HG02938 (cell line): Measurements from ENCODE around the gene AFG1L.
"Not testable (repeated sequence)": the region's sequence is repeated elsewhere in the genome, so short reads cannot be mapped to it uniquely, and the experiment has no call there.

Source experiments
- ATAC-seq: cut with Tn5 transposase; IDR thresholded peaks from one replicate; pipeline ENCODE4 v1.9.1; 2021; ENCODE audit warnings: mild to moderate bottlenecking, moderate library complexity; ENCODE audit not compliant: unreplicated experiment

Gene AFG1L

DNA sequence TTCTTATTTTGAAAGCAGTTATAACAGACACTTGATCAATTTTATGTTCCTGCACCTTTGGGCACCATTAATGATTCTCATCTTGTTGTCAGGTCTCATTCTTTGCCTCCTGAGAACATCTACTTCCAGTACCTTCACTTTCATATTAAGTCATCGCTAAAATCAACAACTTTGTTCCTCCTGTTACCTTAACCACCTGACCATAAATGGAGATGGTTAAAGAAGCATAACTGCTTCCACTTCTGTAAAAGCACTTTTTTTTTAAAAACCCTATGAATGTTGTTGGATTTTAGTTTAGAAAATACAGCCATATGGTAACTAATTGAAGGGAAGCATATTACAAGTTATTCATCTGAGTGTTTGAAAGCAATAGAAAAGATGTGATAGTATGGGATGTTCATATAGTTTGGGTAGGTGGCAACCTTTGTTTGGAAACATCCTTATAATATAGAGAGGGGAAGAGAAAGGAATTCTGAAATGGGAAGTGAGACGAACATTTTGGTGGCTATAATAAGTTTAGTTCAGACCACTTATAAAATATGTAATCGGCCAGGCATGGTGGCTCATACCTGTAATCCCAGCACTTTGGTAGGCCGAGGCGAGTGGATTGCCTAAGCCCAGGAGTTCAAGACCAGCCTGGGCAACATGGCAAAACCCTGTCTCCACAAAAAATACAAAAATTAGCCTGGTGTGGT, 53.9 kb downstream of the AFG1L start:
- peak; percentile 94 for ATAC-seq

DNA sequence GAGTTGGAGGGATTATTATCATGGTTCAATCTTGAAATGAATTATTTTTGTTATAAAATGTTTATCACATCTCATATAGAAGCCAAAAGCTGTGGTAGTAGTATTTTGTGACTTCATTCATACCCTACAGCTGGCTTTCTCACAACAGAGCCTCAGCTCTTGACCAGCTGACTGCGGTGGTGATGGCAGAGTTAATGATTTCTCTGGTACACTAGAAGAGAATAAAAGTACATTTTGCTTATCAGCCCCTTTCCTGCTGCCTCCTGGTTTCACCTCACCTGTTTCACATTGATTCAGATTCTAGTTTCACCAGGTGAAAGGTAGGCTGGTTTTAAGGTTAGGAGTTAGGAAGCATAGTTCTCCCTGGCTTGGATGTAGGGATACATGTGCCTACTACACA, 55.7 kb downstream of the AFG1L start:
- peak; percentile 60 for ATAC-seq

DNA sequence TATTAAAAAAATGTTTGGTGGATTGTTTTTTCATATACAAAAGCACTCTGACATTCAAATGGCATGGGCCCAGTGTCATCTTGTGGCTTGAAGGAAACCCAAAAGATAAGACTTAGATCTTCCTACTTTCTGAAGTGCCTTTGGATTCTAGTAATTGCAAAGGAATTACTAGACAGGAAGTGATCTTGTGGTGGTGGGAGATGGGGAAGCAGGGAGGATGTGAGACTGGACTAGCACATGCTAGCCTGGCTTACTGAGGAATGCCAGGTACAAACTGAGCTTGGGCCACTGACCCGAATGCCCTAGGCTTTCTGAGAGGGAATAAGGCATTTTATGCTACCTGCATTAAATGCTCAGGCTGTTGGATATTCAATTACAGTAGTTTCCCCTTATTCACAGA, 59.0 kb downstream of the AFG1L start:
- ATAC-seq = no peak

DNA sequence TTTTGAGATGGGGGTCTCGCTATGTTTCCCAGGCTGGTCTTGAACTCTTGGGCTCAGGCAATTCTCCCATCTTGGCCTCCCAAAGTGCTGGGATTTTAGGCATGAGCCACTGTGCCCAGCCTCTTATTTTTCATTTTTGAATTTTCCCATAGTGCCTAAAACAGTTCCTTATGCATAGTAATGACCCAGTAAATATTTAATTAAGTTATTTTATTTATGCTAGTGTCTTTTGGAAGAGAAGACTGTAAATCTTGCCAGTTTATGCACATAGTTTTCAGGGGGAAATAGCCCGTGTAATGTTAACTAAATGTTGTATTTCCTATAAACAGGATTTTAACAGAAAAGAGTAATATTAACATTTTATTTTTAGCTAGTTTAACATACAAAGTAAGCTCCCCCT, 60.3 kb downstream of the AFG1L start:
- no peak for ATAC-seq

DNA sequence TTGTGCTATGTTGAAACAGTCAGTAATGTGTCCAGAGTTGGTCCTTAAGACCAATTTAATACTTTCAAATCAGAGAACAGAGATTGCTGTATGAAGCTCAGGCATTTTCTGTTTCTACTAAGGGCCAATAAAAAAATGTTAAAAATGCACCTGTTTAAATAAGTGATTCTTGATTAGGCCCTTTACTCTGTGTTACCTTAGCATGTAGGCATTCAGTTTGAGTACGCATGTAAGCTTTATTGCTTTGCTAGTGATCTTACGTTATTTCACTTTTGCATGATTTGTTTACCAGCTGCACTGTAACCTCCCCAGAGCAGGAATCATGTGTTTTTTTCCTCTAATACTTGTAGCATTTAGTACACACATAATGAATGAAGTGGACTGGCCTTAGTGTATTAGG, 61.0 kb downstream of the AFG1L start:
- no peak for ATAC-seq

DNA sequence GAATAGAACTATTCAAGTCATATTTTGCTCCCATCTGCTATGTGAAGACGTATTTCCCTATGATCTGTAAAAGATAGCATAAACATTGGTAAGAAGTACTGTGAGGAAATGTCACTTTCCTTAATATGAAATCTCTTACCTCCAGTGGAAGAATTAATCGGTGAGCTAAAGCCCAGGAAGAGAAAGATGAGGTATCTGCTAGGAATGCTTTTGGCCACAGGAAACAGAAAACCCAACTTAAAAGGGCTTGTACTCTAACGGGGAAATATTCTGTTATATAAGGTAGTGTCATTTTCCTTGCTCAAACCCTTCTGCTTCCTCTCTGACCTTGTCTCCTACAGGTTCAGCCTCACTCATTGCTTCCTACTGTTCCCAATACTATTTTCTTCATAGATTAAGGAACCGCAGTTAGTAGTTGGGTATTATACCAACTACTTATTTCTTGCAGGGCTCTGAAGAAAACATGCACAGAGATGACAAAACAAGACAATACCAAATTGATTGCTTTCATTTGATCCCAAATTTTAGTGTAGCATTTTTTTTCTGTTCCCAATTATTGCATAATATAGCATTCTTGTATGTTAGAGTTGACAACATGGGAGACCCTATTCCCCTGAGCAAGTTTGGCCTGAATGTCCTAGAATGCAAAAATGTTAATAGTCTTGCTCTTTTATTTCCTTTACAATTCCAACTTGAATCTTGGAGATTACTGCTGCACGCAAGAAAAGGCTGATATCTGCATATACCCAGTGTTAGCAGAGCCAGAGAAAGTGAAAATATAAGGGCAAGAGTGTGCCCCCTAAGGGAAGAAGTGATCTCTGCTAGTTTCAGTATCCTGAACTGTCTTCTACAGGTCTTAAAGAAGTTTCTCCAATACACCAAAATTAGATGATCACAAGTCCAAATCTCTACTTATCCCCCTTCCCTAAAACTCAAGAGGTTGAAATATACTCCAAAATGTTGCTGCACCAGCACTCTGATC, 65.3 kb downstream of the AFG1L start:
- ATAC-seq = no peak

DNA sequence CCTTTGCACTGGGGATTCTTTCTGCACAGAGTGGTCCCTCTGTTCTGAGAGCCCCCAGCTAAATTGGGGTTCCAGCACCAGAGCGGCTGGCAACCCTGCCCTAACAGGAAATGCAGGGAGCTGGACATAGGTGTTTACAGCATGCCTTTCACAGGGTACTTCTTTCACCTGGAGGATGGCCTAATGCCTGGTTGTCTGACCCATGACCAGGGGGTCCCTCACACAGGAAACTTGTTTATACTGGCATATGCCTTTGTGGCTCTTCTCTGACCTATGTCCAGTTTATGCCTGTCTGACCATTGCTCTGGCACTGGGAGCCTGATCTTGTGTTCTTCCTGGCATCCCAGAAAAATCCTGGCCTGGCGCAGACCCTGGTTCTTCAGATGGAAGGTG, 66.1 kb downstream of the AFG1L start:
- ATAC-seq = no peak

GRCh38 chr6:108361312-108361932, 66.6 kb downstream of the AFG1L start:
- no peak for ATAC-seq

- no peak for ATAC-seq
These were observed 67.6 kb downstream of the AFG1L start for GRCh38 chr6:108362455-108362854.

GRCh38 chr6:108363113-108363512, 68.3 kb downstream of the AFG1L start:
- ATAC-seq = no peak

GRCh38 chr6:108363889-108364313, 69.0 kb downstream of the AFG1L start:
- no peak for ATAC-seq

GRCh38 chr6:108364470-108364869, 69.6 kb downstream of the AFG1L start:
- ATAC-seq = no peak

GRCh38 chr6:108365478-108365877, 70.6 kb downstream of the AFG1L start:
- ATAC-seq = no peak

- ATAC-seq = no peak
These were observed 71.4 kb downstream of the AFG1L start for GRCh38 chr6:108366236-108366635.

- ATAC-seq = no peak
These were observed 73.7 kb downstream of the AFG1L start for GRCh38 chr6:108368431-108369030.

GRCh38 chr6:108380876-108381275, 86.0 kb downstream of the AFG1L start:
- ATAC-seq = no peak

- ATAC-seq = no peak
These were observed 89.1 kb downstream of the AFG1L start for GRCh38 chr6:108383981-108384380.

DNA sequence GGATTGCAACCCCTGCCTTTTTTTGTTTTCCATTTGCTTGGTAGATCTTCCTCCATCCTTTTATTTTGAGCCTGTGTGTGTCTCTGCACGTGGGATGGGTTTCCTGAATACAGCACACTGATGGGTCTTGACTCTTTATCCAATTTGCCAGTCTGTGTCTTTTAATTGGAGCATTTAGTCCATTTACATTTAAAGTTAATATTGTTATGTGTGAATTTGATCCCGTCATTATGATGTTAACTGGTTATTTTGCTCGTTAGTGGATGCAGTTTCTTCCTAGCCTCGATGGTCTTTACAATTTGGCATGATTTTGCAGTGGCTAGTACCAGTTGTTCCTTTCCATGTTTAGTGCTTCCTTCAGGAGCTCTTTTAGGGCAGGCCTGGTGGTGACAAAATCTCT, 94.3 kb downstream of the AFG1L start:
- not testable (repeated sequence) for ATAC-seq

DNA sequence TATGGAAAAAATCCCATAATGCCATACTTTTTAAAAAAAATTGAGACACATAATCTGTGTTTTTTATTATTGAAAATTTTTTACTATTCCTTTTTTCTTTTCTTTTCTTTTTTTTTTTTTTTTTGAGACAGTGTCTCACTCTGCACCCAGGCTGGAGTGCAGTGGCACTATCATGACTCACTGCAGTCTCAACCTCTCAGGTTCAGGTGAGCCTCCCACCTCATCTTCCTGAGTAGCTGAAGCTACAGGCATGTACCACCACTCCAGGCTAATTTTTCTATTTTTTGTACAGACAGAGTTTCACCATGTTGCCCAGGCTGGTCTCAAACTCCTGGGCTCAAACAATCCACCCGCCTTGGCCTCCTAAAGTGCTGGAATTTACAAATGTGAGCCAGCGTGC, 100.4 kb downstream of the AFG1L start:
- ATAC-seq = no peak

- no peak for ATAC-seq
These were observed 108.4 kb downstream of the AFG1L start for GRCh38 chr6:108403236-108403635.

- no peak for ATAC-seq
These were observed 112.1 kb downstream of the AFG1L start for GRCh38 chr6:108406943-108407342.
